DMS153 treated with DMSO at 0.1 percent for 48 hours (cell line): ENCODE results near the gene ANKDD1B.
"Not testable (repeated sequence)": the region's sequence is repeated elsewhere in the genome, so short reads cannot be mapped to it uniquely, and the experiment has no call there.

ENCODE experiments used
- DNase-seq: peaks from one replicate; lab custom pipeline; 2025; ENCODE audit not compliant: unreplicated experiment; lab: John Stamatoyannopoulos, UW

The ANKDD1B gene

DNA sequence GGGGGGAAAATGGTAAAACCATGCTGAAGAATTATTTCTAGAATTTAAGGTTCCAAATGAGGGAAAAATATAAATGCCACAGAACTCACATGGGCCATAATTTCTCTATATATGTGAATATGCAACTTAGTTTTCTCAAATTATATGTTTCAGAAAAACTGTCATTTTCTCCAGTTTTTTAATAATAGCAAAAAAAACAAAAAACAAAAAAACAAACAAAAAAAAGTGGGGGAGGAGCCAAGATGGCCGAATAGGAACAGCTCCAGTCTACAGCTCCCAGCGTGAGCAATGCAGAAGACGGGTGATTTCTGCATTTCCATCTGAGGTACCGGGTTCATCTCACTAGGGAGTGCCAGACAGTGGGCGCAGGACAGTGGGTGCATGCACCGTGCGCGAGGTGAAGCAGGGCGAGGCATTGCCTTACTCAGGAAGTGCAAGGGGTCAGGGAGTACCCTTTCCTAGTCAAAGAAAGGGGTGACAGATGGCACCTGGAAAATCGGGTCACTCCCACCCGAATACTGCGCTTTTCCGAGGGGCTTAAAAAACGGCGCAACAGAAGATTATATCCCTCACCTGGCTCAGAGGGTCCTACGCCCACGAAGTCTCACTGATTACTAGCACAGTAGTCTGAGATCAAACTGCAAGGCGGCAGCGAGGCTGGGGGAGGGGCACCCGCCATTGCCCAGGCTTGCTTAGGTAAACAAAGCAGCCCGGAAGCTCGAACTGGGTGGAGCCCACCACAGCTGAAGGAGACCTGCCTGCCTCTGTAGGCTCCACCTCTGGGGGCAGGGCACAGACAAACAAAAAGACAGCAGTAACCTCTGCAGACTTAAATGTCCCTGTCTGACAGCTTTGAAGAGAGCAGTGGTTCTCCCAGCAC is 84.5 kb downstream of the ANKDD1B start:
- not testable (repeated sequence) for DNase-seq

DNA sequence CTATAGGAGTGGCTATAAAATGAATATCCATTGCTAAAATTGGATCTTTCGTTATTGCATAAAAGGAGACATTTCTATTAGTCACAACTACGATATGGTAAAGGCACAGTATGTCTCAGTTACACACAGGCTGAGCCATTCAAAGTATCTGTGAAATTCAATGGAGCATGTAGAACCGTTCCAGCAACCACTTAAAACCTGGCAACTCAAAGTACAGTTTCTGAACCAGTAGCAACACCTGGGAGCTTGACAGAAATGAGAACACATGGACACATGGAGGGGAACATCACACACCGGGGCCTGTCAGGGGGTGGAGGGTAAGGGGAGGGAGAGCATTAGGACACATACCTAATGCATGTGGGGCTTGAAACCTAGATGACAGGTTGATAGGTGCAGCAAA is 90.6 kb downstream of the ANKDD1B start:
- no peak for DNase-seq

DNA sequence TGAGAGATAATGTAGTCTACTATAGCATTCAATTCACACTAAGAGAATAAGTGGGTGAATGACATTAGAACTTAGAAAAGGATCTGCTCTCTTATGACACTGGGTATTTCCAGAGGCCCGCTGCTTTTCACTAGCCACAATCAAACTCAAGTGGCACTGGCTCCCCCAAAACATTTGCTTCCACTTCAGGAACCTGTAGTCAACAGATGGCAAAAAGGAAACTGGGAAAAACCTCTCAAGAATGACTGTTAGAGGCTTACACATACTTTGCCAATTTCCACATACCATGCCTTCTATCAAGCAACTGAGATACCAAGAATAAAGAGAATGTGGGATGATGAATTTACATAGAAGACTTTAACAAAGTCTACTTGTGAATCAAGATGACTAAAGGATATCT is 94.8 kb downstream of the ANKDD1B start:
- DNase-seq: no peak

DNA sequence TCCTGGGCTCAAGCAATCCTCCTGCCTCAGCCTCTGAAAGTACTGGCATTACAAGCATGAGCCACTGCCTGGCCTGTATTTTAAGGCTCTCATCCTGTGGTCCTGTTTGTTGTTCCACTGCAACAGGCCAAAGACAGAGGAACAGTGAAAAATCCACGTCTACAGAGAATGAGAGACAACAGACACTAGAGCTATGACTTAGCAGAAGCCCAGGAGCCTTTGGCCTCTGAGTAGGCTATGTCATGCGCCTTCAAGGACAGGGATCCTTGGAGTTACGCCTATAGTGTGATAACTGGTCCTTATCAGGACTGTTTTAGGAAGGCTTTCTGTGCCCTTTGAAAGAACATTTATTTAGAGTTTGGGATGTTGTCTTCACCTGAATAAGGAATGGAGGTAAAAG is 95.5 kb downstream of the ANKDD1B start:
- no peak for DNase-seq

DNA sequence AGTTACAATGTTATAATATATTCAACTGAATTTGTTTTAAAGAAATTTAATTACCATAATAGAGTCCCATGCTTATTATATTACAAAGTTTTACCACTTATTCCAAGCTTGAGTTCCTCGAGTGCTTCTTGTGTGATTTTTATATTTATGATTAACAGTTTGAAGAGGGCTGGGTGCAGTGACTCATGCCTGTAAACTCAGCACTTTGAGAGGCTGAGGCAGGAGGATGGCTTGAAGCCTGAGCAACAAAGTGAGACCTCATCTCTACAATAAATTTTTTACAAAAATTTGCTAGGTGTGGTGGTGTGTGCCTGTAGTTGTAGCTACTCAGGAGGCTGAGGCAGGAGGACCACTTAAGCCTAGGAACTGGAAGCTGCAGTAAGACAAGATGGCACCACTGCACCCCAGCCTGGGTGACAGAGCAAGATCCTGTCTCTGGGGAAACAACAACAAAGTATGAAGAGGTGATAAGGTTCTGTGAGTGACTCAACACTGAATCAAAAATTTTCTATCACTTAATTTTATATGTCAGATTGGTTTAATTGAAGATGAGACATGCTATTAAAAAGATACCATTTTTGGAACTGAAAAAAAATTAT is 96.8 kb downstream of the ANKDD1B start:
- no peak for DNase-seq

DNA sequence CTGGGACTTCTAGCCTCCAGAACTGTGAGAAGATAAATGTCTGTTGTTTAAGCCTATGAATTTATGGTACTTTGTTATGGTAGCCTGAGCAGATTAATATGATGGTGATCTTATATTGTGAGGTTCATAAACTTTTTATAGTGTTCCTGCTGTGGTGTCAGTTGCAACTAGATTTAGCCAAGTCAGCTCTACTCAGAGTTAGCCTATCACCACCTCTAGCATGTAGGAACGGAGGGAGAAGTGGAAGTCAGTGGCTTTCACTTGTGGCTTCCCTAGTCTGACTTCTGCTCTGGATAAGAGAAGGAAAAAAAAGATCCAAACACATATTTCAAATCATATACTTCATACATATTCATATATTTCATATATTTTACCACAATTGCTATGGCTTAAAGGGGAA is 99.4 kb downstream of the ANKDD1B start:
- DNase-seq: no peak

DNA sequence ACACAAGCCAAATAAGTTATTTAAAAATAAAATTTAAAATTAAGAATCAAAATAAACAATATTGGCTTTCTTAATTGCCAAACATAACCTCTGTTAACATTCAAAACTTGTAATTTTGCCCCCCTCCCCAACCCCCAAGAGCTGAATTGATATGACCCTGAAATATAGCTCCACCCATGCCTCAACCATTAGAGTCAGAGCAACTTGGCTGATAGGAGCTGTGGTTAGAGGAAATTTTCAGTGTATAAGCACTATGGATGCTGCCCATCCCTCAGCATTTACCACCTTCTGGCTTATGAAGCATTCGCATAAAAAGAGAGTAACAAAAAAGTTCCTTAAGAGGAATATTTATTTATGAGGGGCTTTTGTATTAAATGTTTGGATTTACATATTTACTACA is 99.9 kb downstream of the ANKDD1B start:
- DNase-seq: no peak

DNA sequence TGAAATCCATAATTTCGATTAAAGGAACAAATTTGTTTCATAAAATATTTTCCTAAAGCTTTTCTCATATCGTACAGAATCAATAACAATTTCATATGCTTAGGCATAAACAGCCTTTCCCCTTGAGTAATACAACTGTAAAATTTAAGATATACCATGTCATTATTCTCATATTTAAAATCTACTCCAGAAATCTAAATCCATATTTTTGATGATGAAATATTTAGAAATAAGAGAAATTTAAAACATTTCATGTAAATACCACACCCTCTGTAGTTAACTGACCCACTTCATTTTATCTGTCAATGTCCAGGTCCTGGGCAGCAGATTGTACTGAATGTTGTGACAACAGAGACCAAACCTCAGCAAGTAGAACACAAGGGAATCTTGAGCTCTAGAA is 100.8 kb downstream of the ANKDD1B start:
- DNase-seq: no peak

DNA sequence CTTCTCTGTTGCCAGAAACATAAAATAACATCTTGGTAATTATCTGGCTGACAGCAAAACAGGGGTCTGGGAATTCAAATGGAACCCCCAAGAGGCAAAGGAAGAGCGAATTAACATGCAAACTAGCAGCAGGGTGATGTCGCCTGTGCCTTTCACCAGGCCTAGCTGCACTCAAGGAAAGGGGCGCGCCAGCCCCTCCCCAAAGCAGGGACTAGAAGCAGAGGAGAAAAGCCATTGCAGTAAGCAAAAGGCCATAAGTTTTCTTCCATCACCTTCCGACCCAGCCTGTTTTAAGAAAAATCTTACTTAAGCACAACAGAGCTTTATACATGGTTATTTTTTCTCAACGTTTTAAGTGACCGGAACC is 105.4 kb downstream of the ANKDD1B start:
- no peak for DNase-seq

DNA sequence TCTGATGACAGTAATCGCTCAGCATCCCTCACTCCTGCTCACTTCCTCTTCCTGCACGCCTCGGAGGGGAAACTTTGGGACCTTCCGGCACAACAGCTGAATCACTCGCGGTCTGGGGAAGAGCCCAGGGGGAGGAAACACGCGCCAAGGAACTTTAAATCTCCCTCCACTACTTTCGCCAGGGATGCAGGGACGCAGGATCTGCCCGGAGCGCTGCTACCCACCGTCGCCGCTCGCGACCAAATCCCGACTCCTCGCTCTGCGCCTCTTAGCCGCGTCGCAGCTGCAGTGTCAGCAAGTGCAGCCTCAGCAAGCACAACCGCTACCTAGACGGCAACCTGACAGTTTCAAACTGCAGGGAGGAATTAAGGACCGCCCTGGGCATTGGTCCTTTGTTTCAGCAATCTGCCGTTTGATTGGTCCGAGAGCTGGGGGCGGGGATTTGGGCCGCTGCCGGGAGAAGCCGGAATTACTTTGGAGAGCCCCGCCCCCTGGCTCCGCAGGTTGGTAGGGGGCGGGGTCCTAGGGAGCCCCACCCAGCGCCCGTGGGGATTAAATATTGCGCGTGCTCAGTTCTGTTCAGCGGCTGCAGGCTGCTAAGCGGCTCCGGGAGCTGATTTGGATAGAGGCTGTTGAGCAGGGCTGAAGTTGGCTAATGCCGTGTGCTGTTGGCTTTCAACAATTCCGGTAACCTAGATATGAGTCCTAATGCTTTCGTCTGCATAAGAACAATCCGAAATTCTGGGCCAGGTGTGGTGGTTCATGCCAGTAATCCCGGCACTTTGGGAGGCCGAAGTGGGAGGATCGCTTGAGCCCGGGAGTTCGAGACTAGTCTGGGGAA is 106.0 kb downstream of the ANKDD1B start, which contains the start of gene POC5:
Gene POC5, minus strand, starts transcription at position 356 of the 841 bp plus-strand sequence. CDS start 4,500 bp downstream, outside the sequence.
- peak; percentile 74 for DNase-seq

DNA sequence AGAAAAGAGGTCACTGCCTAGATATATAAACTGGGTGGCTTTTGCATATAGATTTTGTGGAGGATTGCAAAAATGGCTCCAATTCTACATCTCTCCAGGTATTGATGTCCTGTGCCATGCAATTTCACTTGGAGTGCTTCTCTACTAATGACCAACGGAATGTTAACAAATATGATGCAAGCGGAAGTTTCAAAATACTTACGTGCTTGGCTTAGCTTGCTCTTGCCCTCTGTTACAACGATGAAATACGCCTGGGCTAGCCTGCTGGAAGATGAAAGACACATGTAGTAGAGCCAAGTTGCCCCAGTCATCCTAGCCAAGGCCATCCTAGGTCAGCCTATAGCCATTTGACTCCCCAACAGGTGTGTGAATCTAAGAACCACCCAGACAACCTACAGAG is 109.6 kb downstream of the ANKDD1B start:
- no peak for DNase-seq
